NCI-H2029 treated with DMSO at 0.1 percent for 48 hours (cell line): ENCODE data around the gene TBX3.
A peak's percentile ranks its signal among the peaks of the same experiment; 100 is the strongest.

Experiments used
- DNase-seq: peaks from one replicate; lab custom pipeline; 2025; lab: John Stamatoyannopoulos, UW

The TBX3 gene

DNA sequence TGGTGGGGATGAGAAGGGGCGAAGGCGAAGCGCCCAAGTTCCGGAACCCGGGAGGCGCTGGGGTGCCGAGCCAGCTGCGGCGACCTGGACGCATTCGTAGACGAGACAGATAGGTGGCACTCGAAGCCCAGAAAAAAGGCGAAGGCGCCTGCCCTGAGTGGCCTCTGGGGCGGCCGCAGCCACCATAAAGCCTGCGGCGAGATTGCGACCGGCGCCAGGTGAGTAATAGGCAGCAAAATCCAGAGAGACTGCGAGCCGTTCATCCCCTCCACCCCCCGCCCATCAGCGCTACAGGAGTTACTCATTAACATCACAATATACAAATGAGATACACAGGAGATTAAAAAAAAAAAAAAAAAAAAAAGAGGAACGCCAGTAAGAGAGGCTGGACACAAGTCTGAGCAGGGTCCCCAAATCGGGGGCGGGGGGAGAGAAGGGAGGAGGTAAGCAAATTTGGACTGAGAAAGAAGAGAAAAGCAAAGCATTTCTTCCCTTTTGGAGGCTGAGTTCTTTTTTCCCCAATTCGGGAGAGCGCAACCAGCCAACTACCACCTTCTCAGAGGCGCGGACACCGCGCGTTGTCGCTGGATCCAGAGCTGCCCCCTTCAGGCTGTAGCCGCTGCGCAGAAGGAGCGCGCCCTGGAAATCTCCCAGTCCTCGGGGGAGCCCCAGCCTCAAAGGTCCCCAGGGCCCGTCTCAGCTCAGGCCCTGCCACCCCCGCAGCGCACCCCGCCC is 15.7 kb downstream of the TBX3 start:
- peak; percentile 75 for DNase-seq

DNA sequence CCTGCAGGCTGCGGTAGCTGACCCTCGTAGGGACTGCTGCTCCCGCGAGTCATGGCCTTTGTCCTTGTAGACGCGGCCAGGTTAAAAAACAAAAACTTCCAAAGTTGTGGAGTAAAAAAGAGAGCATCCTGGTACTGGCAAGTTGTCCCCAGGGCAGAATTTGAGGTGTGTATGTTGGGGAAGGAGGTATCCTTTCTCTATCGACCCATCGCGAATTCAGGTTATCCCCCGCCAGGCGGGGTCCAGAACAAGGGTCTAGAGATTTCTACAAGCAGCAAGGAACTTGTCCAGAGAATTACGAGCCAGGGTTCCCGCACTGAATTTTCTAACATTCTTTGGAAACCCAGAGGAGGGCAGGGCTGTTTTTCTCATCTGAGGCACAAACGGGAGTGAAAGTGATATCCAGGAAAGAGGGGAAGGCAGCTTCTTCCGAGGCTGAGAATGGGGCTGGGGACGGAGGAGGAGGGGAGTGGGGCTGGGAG is 16.3 kb downstream of the TBX3 start:
- DNase-seq, result no peak

DNA sequence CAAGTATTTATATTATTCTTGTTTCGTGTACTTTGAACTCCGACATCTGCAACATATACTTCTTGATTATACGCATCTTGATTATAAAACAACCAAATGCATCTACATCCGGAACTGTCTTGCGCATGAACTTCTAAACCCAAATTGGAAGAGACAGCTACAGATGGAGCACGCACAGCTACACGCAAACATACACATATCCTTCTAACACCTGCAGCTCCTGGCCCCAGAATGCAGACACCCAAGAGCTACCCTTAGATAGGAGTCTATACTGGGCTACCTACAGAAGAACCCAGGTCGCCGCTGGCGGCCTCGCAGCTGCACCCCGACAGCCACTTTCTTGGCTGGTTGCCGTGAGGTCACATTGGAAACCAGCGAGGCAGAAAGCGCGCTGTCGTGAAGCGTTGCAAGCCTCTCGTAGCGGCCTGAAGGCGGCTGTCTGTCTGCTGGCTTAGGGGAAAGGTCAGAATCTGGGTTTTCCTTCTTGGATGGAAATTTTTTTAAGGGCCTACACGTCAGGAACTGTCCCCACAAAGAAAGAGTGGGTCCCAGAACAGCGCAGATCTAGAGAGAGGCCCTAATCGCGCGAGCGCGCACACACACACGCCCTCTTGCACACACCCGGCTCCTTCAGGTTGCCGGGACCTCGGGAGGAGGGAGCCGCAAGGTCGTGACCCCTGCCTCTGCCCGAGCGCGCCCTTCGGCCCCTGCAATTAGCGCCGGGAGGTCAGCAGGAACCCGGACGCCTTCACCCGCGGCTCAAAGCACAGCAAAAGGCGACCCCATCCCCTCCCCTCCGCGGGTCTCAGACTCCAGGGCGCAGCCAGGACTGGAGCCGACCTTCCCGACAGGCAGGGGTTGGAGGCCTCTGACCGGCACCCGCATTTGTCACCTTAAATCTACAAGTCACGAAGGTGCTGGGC is 17.0 kb downstream of the TBX3 start:
- DNase-seq, result no peak

DNA sequence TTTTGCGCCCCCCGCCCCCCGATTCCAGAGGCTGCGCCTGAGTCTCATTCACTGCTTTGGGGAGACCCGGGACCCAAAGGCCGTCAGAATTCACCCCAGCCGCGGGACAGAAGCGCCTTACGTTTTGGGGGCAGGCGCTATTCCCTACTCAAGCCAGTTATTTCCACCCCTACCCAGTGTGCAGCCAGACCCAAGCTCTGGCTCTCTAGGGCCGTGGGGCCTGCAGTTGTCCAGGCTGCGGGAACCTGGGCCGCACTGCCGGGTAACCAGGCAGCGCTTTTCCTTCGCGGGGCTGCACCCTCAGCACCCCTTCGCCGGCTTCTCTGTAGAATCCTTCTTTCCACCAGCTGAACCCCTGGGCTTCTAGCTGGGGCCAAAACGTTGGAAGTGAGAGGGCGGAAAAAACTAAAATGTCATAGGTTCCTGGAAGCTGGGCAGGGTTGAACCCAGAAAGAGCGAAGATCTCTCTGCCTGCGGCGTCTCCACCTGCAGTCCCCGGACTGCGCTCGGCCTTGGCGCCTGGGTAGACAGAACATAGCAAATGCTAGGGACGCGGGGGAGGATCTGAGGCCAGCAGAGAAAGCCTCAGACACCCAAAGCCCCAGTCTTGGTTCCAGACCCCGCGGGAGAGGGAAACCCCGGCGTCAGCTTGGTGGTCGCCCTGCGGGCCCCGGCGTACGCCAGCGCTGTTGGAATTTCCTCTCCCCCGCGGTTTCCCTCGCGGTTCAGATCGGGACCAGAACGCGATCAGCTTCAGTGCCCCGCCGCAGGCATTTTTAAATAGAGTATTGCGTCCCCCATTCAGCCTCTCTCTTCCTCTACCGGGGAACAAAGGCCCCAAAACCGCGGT is 18.3 kb downstream of the TBX3 start:
- DNase-seq, result no peak

DNA sequence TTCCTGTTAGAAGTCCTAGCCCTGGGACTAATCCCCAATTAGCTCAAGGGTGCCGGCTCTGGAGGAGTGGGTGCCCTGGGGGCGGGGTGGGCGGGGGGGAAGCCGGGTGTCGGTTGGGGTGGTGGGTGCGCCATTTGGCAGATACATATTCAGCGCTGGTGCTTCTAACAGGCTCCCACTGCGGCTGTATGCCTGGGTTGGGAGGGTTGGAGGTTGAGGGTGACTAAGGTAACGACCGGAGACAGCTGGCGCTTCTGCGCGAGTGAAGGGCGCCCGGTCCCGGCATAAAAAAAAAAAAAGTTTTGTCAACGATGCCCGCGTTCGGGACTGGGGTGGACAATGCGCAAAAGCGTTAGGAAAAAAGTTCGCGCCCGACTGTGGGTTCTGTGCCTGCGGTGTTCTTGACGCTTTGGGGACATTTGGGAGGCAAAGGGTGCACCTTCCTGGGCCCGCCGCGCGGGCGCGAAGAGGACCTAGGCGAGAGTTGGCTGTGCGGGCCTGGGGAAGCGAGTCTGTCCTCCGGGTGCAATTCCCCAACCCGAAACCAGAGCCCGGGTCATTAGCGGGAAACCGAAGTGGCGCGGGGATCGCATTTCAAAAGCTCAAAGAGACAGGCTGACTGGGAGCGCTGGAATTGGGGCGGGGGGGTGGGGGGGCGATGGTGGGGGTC is 19.2 kb downstream of the TBX3 start:
- DNase-seq, result no peak

DNA sequence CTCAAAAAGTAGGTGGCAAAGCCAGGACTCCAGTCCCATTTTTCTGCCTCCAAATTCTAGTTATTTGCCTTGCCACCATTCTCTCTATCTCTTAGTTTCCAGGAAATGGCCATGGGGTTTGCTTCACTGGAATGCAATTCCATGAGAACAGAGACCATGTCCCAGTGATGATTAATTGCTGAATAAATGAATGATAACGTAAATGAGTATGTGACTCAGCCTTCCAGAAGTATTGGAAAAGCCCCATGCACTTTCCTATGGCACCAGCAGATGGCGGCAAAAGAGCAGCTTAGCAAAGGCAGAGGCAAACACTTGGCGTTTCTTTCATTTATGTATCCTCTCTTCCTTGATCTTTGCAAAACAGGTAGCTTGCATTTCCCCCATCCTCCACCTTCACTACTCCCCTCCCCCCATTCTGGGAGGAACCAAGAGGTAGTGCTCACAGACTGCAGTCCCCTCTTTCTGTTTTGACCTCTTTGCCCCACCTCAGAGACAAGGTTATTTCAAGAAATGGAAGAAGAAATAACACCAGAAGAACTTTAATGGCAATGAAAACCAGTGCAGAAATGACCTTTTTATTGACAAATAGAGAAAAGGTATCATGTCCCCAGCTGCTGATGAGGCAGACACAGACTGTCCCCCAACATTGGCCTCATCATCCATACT is 21.3 kb downstream of the TBX3 start:
- peak; percentile 63 for DNase-seq

DNA sequence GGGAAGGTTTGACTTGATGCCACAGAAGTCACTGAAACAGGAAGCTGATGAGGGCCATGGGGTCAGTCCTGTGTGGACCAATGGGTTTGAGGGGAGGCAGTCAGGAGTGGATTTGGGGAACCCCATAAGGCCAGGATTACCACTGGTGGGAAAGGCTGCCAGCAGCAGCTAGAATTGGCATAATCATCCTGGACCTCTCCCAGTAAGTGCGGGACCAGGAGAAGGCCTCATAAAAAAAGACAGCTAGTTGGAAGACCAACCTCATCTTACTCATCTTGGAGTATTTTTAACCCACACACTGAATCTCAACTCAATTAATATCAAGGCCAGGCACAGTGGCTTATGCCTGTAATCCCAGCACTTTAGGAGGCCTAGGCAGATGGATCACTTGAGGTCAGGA is 22.7 kb downstream of the TBX3 start:
- DNase-seq, result no peak

DNA sequence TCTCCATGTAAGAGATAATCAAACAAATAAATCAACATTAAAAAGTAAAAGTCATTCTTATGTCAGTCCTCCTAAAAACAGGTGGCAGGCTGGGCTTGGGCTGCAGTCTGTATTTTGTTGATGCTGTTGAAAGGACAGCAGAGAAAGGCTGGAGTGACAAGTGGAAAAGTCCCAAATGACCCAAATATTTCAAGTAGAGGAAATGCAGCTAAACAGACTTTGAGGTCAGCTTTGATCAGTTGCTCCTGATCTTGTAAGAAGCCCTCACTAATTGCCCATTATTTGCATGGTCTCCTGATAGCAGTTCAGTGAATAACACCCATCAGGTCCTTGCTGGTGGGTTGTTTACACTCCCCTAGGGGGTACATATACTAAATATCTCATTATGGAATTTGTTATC is 24.9 kb downstream of the TBX3 start:
- DNase-seq, result no peak

DNA sequence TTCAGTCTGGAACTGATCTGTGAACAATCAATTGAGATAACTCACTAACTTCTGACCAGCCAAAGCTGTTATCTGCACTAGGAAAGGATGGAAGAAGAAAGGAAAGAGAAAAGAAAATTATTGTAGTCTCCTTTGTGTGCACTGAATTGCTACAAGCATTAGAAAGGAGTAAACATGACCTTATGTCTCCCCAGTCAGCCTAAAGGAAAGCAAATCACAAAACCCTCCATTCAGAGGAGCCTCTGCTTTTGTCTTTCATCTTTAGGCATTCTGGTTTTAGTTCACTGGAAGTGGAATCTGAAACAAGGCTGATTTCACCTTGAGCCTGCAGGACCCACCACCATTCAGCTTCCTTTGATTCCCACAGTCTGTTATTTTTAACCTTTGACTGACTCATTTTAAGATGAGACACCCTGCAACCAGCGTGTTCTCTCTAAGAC is 26.0 kb downstream of the TBX3 start:
- DNase-seq, result no peak

DNA sequence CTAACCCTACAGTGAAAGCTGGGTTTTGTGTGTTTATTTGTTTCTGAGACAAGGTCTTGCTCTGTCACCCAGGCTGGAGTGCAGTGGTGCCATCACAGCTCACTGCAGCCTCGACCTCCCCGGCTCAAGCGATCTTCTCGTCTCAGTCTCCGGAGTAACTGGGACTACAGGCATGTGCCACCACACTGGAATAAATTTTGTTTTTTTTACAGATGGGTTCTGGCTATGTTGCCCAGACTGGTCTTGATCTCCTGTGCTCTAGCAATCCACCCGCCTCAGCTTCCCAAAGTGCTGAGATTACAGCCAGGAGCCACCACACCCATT is 26.4 kb downstream of the TBX3 start:
- no peak for DNase-seq

DNA sequence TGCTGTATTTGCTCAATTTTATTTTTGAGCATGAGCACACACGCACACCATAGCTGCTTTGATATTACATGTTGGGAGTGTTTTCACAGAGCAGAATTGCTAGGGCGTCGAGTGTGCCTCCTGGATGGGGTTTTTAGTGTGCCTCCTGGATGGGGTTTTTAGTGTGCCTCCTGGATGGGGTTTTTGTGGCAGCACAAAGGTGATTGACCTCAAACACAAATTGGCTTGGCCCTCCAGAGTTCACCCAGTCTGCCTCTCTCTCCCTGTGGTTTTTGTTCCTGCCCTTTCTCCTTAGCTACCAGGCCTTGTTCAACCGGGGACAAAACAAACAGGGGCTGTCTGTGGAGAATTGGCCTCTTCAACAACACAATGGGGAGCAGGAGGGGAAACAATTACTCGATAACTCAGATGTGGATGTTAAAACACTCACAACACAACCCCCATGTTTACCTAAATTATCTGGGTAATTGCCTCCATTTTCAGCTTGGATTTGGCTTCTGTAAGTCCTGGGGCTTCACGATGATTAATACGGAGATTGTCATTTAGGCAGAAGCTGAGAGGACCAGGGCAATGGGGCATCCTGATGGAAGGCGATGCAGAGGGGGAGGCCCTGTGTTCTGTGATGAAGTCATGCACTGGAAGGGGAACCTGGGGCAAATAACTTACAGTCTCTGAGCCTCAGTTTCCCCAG is 26.9 kb downstream of the TBX3 start:
- no peak for DNase-seq

DNA sequence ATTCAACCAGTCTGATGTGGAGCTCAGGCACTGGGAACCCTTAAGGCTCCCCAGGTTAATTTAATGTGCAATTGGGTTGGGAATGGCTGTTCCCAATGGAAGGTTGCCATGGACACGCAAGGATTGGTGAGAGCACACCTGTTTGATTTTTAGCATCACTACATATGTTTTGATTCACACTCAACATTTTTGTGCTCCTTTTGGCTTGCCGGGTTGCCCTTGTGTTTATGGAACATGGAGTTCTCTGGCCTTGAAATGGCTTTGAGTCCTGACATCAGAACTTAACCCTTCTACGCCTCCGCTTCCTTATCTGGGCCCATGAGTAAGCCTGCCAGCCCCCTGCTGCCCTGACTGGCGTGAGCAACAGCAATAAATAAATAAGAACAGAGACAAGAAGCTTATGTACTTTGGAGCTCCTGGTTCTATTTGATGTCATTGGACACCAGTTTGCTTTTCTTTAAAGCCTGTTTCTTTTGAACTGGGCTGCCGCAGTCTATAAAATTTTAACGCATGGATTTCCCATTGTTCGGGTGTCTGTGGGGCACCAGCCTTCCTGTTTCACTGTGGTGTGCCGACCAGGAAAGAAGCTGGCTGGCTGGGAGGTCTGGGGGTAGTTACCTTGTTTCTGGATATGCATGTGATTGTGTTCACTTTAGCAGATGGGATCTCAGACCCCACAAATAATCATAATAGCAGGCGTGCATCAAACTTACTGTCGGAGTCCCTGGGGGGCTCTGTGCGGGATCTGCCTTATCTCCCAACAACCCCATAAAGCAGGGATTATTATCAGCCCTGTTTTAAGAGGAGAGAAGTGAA is 27.8 kb downstream of the TBX3 start:
- DNase-seq, result no peak

DNA sequence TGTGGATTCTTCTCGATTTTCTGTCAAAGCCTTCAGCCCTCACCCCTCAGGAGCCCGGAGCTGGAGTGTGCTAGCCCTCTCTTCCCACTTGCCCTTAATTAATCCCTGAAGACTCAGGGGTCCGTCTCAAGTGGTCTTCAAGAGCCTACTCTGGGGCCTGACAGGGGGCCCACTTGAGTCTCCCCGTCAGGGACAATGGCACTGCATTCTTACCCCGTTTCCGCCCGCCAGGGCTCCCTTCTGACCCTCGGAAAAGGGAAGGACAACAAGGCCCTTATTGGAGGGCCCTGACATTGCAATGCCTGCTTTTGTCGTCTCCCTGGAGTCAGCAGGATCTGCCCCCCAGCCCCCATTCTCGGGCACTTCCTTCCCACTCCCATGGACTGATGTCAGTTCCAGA is 34.4 kb downstream of the TBX3 start:
- no peak for DNase-seq

DNA sequence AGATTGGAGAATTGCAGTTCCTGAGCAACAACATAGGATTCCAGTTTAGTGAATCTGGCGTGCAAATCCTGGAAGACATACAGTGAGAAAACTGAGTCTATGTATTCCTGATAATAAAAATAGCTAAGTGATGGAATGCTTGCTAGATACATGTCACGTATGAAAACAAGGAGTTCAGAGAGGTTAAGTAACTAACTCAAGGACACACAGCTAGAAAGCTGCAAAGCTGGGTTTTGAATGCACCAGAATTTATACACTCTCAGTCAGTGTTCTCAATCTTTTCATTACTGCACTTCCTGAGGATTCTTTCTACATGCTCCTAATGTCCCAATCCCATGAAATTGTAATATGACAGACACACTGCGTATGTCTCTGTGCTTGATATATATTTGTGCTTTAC is 35.3 kb downstream of the TBX3 start:
- DNase-seq, result no peak

DNA sequence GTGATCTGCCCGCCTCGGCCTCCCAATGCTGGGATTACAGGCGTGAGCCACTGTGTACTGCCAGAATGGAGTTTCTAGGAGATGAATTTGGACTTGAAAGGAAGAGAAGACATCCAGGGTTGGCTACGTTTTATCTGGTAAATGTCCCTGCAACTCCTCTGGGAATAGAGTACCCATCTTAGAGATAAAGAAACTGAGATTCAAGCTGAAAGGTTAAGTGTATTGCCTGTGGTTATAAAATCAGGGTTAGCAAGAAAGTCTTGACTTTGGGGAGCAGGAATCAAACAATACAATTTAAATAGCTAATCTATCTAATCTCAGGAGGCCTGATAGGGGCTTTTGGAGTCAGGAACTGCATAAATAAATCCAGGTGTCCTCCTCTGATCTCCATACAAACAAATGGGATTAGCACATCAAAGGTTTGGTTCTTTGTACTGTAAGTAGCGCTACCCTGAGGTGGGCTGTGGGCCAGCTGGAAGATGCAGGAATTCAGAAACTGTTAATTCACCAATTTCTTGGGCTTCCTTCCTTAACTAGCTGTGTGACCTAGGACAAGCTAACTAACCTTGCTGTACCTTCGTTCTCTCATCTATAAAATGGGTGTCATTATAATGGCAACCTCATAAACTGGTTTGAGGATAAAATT is 45.1 kb downstream of the TBX3 start:
- no peak for DNase-seq

DNA sequence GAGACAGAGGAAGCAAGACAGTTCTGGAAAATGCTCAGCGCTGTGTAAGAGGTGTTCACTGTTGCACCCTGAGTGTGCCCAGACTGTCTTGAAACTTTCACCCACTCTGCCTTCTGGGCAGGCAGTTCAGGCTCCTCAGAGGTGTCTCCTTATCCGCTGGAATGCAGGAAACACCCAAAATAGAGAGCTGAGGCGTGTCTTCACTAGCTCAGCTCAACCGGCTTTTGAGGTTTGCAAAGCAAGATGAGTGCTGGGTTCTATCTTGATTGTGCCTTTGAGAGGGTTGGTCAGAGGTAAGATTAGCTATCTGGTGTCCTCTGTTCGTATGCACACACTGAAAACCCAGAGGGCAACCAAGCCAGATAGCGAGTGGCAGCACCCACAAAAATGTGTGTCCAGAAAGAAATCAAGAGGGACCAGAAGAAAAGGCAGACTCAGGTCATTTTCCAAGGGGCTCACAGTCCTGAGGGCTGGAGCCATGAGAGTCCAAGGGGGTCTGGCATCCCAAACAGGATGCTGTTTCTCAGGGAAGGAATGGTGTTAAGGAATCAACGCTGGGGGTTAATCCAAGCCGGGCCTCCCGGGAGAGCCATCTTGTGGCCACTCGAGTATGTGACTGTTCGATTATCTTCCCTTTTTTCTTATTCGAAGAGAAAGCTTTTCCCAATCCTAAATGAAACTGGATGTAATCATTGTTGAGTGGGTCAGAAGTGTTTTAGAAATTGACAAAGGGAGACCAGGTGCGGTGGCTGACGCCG is 47.1 kb downstream of the TBX3 start:
- DNase-seq, result no peak

DNA sequence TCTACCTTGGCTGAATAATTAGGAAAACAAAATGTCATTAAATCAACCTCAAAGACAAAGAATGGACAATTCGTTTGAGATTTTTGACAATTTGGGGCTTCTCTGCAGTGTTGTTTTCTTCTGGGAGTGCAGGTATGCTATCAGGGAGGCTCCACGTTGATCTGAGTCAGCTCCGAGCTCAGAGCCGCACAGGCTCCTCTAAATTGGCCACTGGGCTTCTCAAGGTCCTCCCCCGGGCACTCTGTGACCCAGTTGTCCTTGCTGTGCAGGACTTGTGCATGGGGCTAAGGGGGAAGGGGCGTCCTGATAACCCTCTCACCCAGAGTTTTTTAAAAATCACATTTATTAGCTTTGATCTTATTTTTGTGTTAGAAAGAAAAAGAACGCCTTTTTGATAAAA is 52.7 kb downstream of the TBX3 start:
- no peak for DNase-seq

DNA sequence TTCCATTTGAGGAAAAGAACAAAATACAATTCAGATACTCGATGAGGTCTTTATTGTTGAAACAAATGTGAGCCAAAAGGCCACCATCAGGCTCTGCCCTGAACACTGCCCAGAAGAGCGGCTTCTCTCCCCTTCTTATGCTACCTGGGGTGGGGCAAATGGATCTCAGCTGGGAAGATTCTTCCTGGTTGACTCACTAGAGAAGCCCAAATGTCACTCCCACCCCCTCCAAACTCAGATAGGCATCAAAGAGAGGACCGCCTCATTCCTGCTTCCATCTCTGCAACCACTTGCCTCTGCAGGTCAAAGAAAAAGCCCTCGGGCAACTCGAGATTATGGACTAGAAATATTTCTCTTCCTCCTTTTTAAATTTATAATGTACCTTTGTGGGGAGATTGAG is 55.8 kb downstream of the TBX3 start:
- no peak for DNase-seq

DNA sequence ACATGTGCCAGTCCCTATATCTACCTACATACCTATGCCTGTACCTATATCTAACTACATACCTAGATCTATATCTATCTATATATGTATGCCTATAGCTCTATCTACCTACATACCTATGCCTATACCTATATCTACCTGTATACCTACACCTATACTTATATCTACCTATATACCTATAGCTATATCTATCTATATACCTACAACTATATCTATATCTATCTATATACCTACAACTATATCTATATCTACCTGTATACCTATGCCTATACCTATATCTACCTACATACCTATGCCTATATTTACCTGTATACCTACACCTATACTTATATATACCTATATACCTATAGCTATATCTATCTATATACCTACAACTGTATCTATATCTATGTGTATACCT is 56.6 kb downstream of the TBX3 start:
- DNase-seq, result no peak
